MM.1S (cell line): ENCODE measurements around the gene PRR19.

Experiments used
- DNase-seq: peaks from one replicate; pipeline ENCODE4 v3.0.0-alpha.2; 2015
- H2AFZ ChIP-seq: fragments of 300-600 bp; sonication (generic); 2 replicates; pipeline ENCODE4 v1.6.0; 2016; ENCODE audit warnings: antibody characterized with exemption, low read length
- H3F3A ChIP-seq: fragments of 300-600 bp; sonication (generic); 2 replicates; pipeline ENCODE4 v1.6.1; 2016; ENCODE audit warnings: mild to moderate bottlenecking, antibody characterized with exemption, low read length, moderate library complexity, mixed read lengths; ENCODE audit not compliant: insufficient read depth
- H3K27ac ChIP-seq: fragments of 300-600 bp; sonication (generic); 2 replicates; pipeline ENCODE4 v1.5.1; 2016; ENCODE audit warnings: mild to moderate bottlenecking, low read length
- H3K27me3 ChIP-seq: fragments of 300-600 bp; sonication (generic); replicated peaks from 2 replicates; pipeline ENCODE4 v1.6.0; 2016; ENCODE audit warnings: low read length; ENCODE audit not compliant: insufficient read depth
- H3K36me3 ChIP-seq: fragments of 300-600 bp; sonication (generic); replicated peaks from 2 replicates; pipeline ENCODE4 v1.6.1; 2016; ENCODE audit warnings: mild to moderate bottlenecking, low read length, mixed read lengths; ENCODE audit not compliant: insufficient read depth
- H3K4me1 ChIP-seq: fragments of 300-600 bp; sonication (generic); 2 replicates; pipeline ENCODE4 v1.6.1; 2016; ENCODE audit warnings: low read length, mixed read lengths
- H3K4me2 ChIP-seq: fragments of 300-600 bp; sonication (generic); 2 replicates; pipeline ENCODE4 v1.6.0; 2016; ENCODE audit warnings: low read depth, low read length
- H3K4me3 ChIP-seq: fragments of 300-600 bp; sonication (generic); 2 replicates; pipeline ENCODE4 v1.5.1; 2016; ENCODE audit warnings: low read length, mixed read lengths
- H3K79me2 ChIP-seq: fragments of 300-600 bp; sonication (generic); 2 replicates; pipeline ENCODE4 v1.6.1; 2016; ENCODE audit warnings: mixed run types, low read length, mixed read lengths
- H3K9ac ChIP-seq: fragments of 300-600 bp; sonication (generic); 2 replicates; pipeline ENCODE4 v1.6.1; 2016; ENCODE audit warnings: low read length, mixed read lengths
- H3K9me2 ChIP-seq: fragments of 300-600 bp; sonication (generic); replicated peaks from 2 replicates; pipeline ENCODE4 v1.6.1; 2016; ENCODE audit warnings: mild to moderate bottlenecking, low read length, mixed read lengths; ENCODE audit not compliant: insufficient read depth
- H3K9me3 ChIP-seq: fragments of 300-600 bp; sonication (generic); replicated peaks from 2 replicates; pipeline ENCODE4 v1.6.1; 2016; ENCODE audit warnings: mild to moderate bottlenecking, low read length, mixed read lengths; ENCODE audit not compliant: insufficient read depth
- H4K20me1 ChIP-seq: fragments of 300-600 bp; sonication (generic); 2 replicates; pipeline ENCODE4 v1.6.1; 2016; ENCODE audit warnings: mild to moderate bottlenecking, low read length, moderate library complexity, mixed read lengths; ENCODE audit not compliant: insufficient read depth
- EZH2 ChIP-seq: fragments of 300-600 bp; sonication (generic); optimal IDR thresholded peaks from 2 replicates; pipeline ENCODE3; 2017; ENCODE audit warnings: low read depth, mild to moderate bottlenecking, antibody characterized with exemption, low read length, mixed read lengths
- EZH2phosphoT487 ChIP-seq: fragments of 300-600 bp; sonication (generic); IDR thresholded peaks from 2 replicates; pipeline ENCODE4 v1.6.1; 2018; ENCODE audit warnings: antibody characterized with exemption, low read length
- TF ChIP-seq, protein P1 (sequence below): fragments of 300-600 bp; sonication (generic); IDR thresholded peaks from 2 replicates; pipeline ENCODE4 v1.5.1; 2016; ENCODE audit warnings: antibody characterized with exemption, low read length, mixed read lengths

Gene PRR19

DNA sequence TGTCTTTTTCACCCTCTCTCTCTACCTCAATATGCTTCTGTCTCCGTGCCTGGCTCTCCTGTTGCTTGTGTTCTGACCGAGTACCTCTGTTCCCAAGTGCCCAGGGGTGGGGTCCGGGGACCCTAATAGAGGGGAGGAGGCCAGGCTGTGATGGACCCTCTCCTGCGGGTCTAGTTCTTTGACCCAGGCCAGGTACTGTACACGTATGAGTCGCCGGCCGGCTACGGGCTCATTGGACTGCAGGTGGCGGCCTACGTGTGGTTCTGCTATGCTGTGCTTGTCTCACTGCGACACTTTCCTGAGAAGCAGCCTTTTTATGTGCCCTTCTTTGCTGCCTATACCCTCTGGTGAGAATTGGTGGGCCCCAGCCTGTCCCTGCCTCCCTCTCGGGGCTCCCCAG lies 15.6 kb downstream of the PRR19 start:
- Histone ChIP-seq H3K36me3 (no peaks in the 10 kb centered on the region), H2AFZ (no peak overlapping the region), H3K9me3 (no peaks in the 10 kb centered on the region), H3K9ac (no peak overlapping the region), H3K4me3 (no peak overlapping the region), H3K4me2 (no peak overlapping the region), H3K79me2 (no peaks in the 10 kb centered on the region), H3K27ac (no peak overlapping the region), H3K4me1 (peaks cover 3% of the 10 kb centered on the region; the same call in 1 of the 2 replicates), H4K20me1 (no peaks in the 10 kb centered on the region), H3K9me2 (no peaks in the 10 kb centered on the region), H3K27me3 (peaks cover 55% of the 10 kb centered on the region), H3F3A (no peaks in the 10 kb centered on the region)
- TF ChIP-seq EZH2phosphoT487: no peak
- no peak for TF ChIP-seq EZH2
- TF ChIP-seq, protein P1, sequence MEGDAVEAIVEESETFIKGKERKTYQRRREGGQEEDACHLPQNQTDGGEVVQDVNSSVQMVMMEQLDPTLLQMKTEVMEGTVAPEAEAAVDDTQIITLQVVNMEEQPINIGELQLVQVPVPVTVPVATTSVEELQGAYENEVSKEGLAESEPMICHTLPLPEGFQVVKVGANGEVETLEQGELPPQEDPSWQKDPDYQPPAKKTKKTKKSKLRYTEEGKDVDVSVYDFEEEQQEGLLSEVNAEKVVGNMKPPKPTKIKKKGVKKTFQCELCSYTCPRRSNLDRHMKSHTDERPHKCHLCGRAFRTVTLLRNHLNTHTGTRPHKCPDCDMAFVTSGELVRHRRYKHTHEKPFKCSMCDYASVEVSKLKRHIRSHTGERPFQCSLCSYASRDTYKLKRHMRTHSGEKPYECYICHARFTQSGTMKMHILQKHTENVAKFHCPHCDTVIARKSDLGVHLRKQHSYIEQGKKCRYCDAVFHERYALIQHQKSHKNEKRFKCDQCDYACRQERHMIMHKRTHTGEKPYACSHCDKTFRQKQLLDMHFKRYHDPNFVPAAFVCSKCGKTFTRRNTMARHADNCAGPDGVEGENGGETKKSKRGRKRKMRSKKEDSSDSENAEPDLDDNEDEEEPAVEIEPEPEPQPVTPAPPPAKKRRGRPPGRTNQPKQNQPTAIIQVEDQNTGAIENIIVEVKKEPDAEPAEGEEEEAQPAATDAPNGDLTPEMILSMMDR: no peak
- DNase-seq: no peak

DNA sequence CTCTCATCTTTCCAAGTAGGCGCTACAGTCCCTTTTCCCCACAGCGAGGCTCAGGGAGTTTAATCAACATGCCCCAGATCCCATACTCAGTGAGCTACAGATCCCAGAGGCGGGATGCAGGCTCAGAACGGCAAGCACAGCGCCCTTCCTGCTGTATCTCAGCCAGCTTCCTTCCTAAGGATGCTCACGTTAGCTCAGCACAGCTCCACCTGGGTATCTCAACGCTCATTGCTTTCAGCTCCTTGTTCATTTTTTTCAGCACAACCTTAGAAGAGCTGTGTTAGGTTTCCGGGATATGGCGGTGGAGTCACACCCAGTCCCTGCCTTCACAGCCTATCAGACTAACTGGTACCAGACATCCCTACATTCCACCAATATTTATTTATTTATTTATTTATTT lies 20.4 kb downstream of the PRR19 start:
- Histone ChIP-seq H3K36me3 (no peaks in the 10 kb centered on the region), H3K4me2 (no peak overlapping the region), H3K9ac (no peak overlapping the region), H3K4me3 (no peak overlapping the region), H3K79me2 (peaks cover 17% of the 10 kb centered on the region), H3K27ac (no peak overlapping the region), H2AFZ (no peak overlapping the region), H3K9me3 (no peaks in the 10 kb centered on the region), H3K9me2 (no peaks in the 10 kb centered on the region), H3K27me3 (peaks cover 46% of the 10 kb centered on the region), H3K4me1 (no peaks in the 10 kb centered on the region), H3F3A (no peaks in the 10 kb centered on the region), H4K20me1 (no peaks in the 10 kb centered on the region)
- no peak for TF ChIP-seq EZH2
- TF ChIP-seq, protein P1: no peak
- no peak for TF ChIP-seq EZH2phosphoT487
- DNase-seq: no peak

DNA sequence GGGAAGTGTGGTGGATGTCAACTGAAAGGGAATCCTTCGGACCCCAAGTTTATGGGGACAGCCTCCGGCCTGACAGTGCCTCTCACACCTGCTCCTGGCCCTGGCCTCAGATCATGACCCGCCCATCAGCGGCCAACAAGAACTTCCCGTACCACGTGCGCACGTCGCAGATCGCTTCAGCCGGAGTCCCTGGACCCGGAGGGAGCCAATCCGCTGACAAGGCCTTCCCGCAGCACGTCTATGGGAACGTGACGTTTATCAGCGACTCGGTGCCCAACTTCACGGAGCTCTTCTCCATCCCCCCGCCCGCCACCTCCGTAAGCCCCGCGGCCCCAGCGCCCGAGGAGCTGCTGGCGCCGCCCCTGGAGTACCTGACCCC lies 21.5 kb downstream of the PRR19 start:
- TF ChIP-seq EZH2phosphoT487: no peak
- TF ChIP-seq EZH2: no peak
- TF ChIP-seq, protein P1: no peak
- H2AFZ ChIP-seq: no peak overlapping the region
- no peaks in the 10 kb centered on the region for H4K20me1 ChIP-seq
- peaks cover 46% of the 10 kb centered on the region for H3K27me3 ChIP-seq
- no peak overlapping the region for H3K27ac ChIP-seq
- no peaks in the 10 kb centered on the region for H3K9me3 ChIP-seq
- H3K4me3 ChIP-seq: no peak overlapping the region
- no peaks in the 10 kb centered on the region for H3F3A ChIP-seq
- H3K9me2 ChIP-seq: no peaks in the 10 kb centered on the region
- no peaks in the 10 kb centered on the region for H3K4me1 ChIP-seq
- no peak overlapping the region for H3K9ac ChIP-seq
- no peak overlapping the region for H3K4me2 ChIP-seq
- H3K79me2 ChIP-seq: peaks cover 20% of the 10 kb centered on the region
- DNase-seq: no peak
- no peaks in the 10 kb centered on the region for H3K36me3 ChIP-seq
